ENCODE measurements around the gene NKX2-8. TPM values are rescaled to one million over a fixed set of nuclear protein-coding genes. Genes with fewer than 3 reads are reported as not detected.

NKX2-8 gene
- total RNA-seq, 1 experiment from 2014 or later, result not detected

DNA sequence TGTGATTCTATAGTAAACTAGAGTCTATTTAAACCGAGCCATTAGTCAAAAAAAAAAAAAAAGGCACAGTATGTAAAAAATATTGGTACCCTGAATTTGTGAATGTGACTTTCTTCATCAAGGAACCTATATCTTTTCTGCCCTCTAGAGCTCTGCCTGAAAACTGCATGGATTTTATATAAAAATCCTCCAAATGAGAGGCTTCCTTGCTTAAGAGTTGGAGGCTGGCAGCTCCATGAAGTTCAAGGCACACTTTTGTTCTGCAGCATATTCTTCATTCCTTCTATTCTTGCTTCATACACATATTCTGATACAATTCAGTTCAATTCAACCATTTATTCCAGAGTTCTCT is 23.1 kb upstream of the NKX2-8 start:
- intact Hi-C loops (cut with micrococcal nuclease), result loop anchor here (1.0 to 10.0 kb wide), 4 partner anchors 52 to 542 kb away; no protein-coding TSS in a partner anchor
- no peak overlapping the region for H3K4me2 ChIP-seq (ENCODE audit: low read length)
- no peaks in the 10 kb centered on the region for H3K4me1 ChIP-seq (ENCODE audit: insufficient read depth, low read length)
- H3K36me3 ChIP-seq (ENCODE audit: low read depth, low read length), result no peaks in the 10 kb centered on the region
- DNase-seq (peak; percentile 60), ATAC-seq (no peak)
- CTCF ChIA-PET, result interaction anchor here (0.6 to 3.7 kb wide), 15 partner anchors 40 to 1532 kb away, joined by 3 to 100 read pairs (median 10); no protein-coding TSS in a partner anchor
- H2AFZ ChIP-seq (ENCODE audit: low read length), result no peak overlapping the region
- no peak for TF ChIP-seq CTCF (conservative IDR thresholded peaks at IDR 0.05; ENCODE audit: low read depth, low read length)
- POLR2A ChIA-PET (ENCODE audit: unreplicated experiment), result interaction anchor here (0.6 kb wide), 1 partner anchor 368 kb away, joined by 8 read pairs; no protein-coding TSS in a partner anchor
- no TSS peak for BruUV-seq (replicated peaks)
- H3K4me3 ChIP-seq (ENCODE audit: low read length), result no peak overlapping the region
- H3F3A ChIP-seq (ENCODE audit: low read length, unreplicated experiment), result no peaks in the 10 kb centered on the region
- peaks cover 38% of the 10 kb centered on the region for H3K27me3 ChIP-seq (ENCODE audit: low read length)
- H3K27ac ChIP-seq (ENCODE audit: low read length), result no peak overlapping the region
- no peaks in the 10 kb centered on the region for H3K9me2 ChIP-seq (replicated peaks; ENCODE audit: low read length)
- H3K9ac ChIP-seq (ENCODE audit: low read length), result no peak overlapping the region
- H3K79me2 ChIP-seq (ENCODE audit: low read length), result no peaks in the 10 kb centered on the region
- no peaks in the 10 kb centered on the region for H4K20me1 ChIP-seq (ENCODE audit: low read length)
- H3K9me3 ChIP-seq (ENCODE audit: low read length), result no peaks in the 10 kb centered on the region

DNA sequence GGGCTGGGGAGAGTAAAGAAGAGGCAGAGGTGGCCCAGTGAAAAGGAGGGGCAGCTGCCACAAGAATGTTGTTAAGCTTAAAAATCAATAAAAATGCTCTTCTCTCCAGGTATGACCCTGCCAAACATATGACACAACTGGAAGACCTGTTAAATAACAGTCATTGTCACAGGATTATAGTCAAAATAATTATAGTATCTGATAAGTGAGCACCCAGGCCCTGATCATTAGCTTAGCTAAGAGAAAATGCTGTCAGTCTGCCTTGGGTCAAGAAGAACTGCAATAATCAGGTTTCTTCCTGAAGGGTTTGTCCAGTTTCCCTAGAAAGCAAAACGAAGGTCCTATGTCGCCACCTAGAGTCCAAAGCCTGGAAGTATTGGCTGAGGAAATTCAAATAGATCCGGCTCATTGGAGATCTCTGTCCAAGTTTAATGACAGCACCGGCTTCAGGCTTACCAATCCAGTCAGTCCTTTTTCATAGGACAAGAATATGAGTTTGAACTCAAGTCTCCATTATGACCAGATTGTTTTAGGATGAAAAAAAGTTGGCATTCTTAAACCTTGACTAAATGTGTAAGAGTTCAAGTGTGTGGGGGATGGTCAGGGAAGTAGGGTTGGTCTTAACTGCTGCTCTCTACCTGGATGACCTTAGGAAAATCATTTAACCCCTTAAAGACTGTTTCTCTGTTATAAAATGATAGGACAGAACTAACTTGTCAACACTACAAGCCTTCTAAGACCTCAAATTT is 22.5 kb upstream of the NKX2-8 start:
- Histone ChIP-seq H3K36me3 (ENCODE audit: low read depth, low read length) (no peaks in the 10 kb centered on the region), H3K9ac (ENCODE audit: low read length) (no peak overlapping the region), H3K4me2 (ENCODE audit: low read length) (no peak overlapping the region), H3K9me2 (replicated peaks; ENCODE audit: low read length) (no peaks in the 10 kb centered on the region), H3K9me3 (ENCODE audit: low read length) (no peaks in the 10 kb centered on the region), H2AFZ (ENCODE audit: low read length) (no peak overlapping the region), H3K27me3 (ENCODE audit: low read length) (peaks cover 42% of the 10 kb centered on the region), H3K4me1 (ENCODE audit: insufficient read depth, low read length) (no peaks in the 10 kb centered on the region), H3F3A (ENCODE audit: low read length, unreplicated experiment) (no peaks in the 10 kb centered on the region), H3K4me3 (ENCODE audit: low read length) (no peak overlapping the region), H3K79me2 (ENCODE audit: low read length) (no peaks in the 10 kb centered on the region), H4K20me1 (ENCODE audit: low read length) (no peaks in the 10 kb centered on the region), H3K27ac (ENCODE audit: low read length) (no peak overlapping the region)
- no peak for TF ChIP-seq EZH2phosphoT487 (IDR thresholded peaks at IDR 0.05; ENCODE audit: borderline replicate concordance, low read length)
- TF ChIP-seq CTCF (conservative IDR thresholded peaks at IDR 0.05; ENCODE audit: low read depth, low read length), result peak; percentile 87
- ChIA-PET POLR2A (ENCODE audit: unreplicated experiment) (no interaction called here), CTCF (interaction anchor here (0.6 to 3.7 kb wide), 14 partner anchors 23 to 1531 kb away, joined by 3 to 100 read pairs (median 8); no protein-coding TSS in a partner anchor)
- intact Hi-C loops (cut with micrococcal nuclease), result loop anchor here (1.0 to 10.0 kb wide), 5 partner anchors 52 to 542 kb away; no protein-coding TSS in a partner anchor
- peak; percentile 90 for DNase-seq
- ATAC-seq, result peak; percentile 84
- no TSS peak for BruUV-seq (replicated peaks)

GRCh38 chr14:36600431-36600830 is 18.0 kb upstream of the NKX2-8 start:
- BruUV-seq (replicated peaks), result no TSS peak
- ChIA-PET POLR2A (ENCODE audit: unreplicated experiment) (no interaction called here), CTCF (interaction anchor here (0.6 kb wide), 1 partner anchor 19 kb away, joined by 4 read pairs; no protein-coding TSS in a partner anchor)
- H3K36me3 ChIP-seq (ENCODE audit: low read depth, low read length), result no peaks in the 10 kb centered on the region
- no peak overlapping the region for H3K27ac ChIP-seq (ENCODE audit: low read length)
- DNase-seq (no peak), ATAC-seq (no peak)
- H3K4me3 ChIP-seq (ENCODE audit: low read length), result no peak overlapping the region
- H3K79me2 ChIP-seq (ENCODE audit: low read length), result no peaks in the 10 kb centered on the region
- no peaks in the 10 kb centered on the region for H3F3A ChIP-seq (ENCODE audit: low read length, unreplicated experiment)
- no peak overlapping the region for H2AFZ ChIP-seq (ENCODE audit: low read length)
- H3K9me3 ChIP-seq (ENCODE audit: low read length), result no peaks in the 10 kb centered on the region
- H3K4me1 ChIP-seq (ENCODE audit: insufficient read depth, low read length), result no peaks in the 10 kb centered on the region
- H3K9ac ChIP-seq (ENCODE audit: low read length), result no peak overlapping the region
- H3K27me3 ChIP-seq (ENCODE audit: low read length), result peaks cover 57% of the 10 kb centered on the region
- TF ChIP-seq EZH2phosphoT487 (IDR thresholded peaks at IDR 0.05; ENCODE audit: borderline replicate concordance, low read length) (no peak), CTCF (conservative IDR thresholded peaks at IDR 0.05; ENCODE audit: low read depth, low read length) (no peak), EZH2 (IDR thresholded peaks at IDR 0.05; ENCODE audit: low read length, unreplicated experiment) (no peak)
- H3K9me2 ChIP-seq (replicated peaks; ENCODE audit: low read length), result no peaks in the 10 kb centered on the region
- H3K4me2 ChIP-seq (ENCODE audit: low read length), result no peak overlapping the region
- intact Hi-C loops (cut with micrococcal nuclease), result loop anchor here (5.0 to 10.0 kb wide), 2 partner anchors 226 to 393 kb away; no protein-coding TSS in a partner anchor
- no peaks in the 10 kb centered on the region for H4K20me1 ChIP-seq (ENCODE audit: low read length)

Measured in PC-3 (cell line).